GM12878 (cell line): ENCODE measurements around the gene SLC35E4.

ENCODE experiments used
- EZH2 ChIP-seq: IDR thresholded peaks from 2 replicates; pipeline ENCODE4 v1.6.1; 2012; ENCODE audit warnings: low read depth, mild to moderate bottlenecking, control low read depth, inconsistent platforms, low read length, borderline replicate concordance; ENCODE audit not compliant: control insufficient read depth
- MXI1 ChIP-seq: fragments of 150-350 bp; IDR thresholded peaks from 2 replicates; pipeline ENCODE4 v1.6.1; 2011; ENCODE audit warnings: low read depth, mild to moderate bottlenecking, inconsistent platforms, low read length, improper control_type of control experiment
- POLR2A ChIP-seq: IDR thresholded peaks from 2 replicates; pipeline ENCODE4 v1.6.1; 2011; ENCODE audit warnings: low read depth, mild to moderate bottlenecking, low read length
- RCOR1 ChIP-seq: conservative IDR thresholded peaks from 2 replicates; pipeline ENCODE4 v1.6.1; 2012; ENCODE audit warnings: low read depth, low read length, improper control_type of control experiment
- SMC3 ChIP-seq: IDR thresholded peaks from 2 replicates; pipeline ENCODE4 v1.6.1; 2011; ENCODE audit warnings: low read length, improper control_type of control experiment, borderline replicate concordance
- SRF ChIP-seq, 2 experiments: IDR thresholded peaks; 2 replicates each; pipeline ENCODE4 v1.6.1; 2011; ENCODE audit warnings: low read depth in 2 of 2, low read length in 2 of 2, mild to moderate bottlenecking in 1 of 2, moderate library complexity in 1 of 2
- SUZ12 ChIP-seq: fragments of 200-600 bp; sonication (generic); IDR thresholded peaks from one replicate; pipeline ENCODE4 v1.6.1; 2018; ENCODE audit warnings: antibody characterized with exemption, mild to moderate bottlenecking; ENCODE audit not compliant: unreplicated experiment
- TAF1 ChIP-seq: IDR thresholded peaks from 2 replicates; pipeline ENCODE4 v1.6.1; 2011; ENCODE audit warnings: mild to moderate bottlenecking, low read depth, low read length, borderline replicate concordance
- TBL1XR1 ChIP-seq: IDR thresholded peaks from 2 replicates; pipeline ENCODE4 v1.6.1; 2012; ENCODE audit warnings: low read depth, low read length, improper control_type of control experiment
- YBX1 ChIP-seq: fragments of 450-650 bp; IDR thresholded peaks from 2 replicates; pipeline ENCODE4 v1.6.1; 2016; ENCODE audit warnings: antibody characterized with exemption
- ZBED1 ChIP-seq: IDR thresholded peaks from 2 replicates; pipeline ENCODE4 v1.6.1; 2016; ENCODE audit warnings: borderline replicate concordance
- TF ChIP-seq, protein P1 (sequence below), 3 experiments: IDR thresholded peaks in 2 of 3; conservative IDR thresholded peaks in 1 of 3; 2 replicates each; pipeline ENCODE4 v1.5.1; 2011; ENCODE audit warnings: low read depth in 3 of 3, low read length in 3 of 3, mild to moderate bottlenecking in 3 of 3, control low read depth in 2 of 3, moderate library complexity in 2 of 3, inconsistent platforms in 1 of 3, mixed read lengths in 1 of 3; ENCODE audit not compliant: control insufficient read depth in 2 of 3, insufficient read depth in 1 of 3; ENCODE audit errors: extremely low read depth in 1 of 3

- TF ChIP-seq SMC3 (no peak), EZH2 (no peak), MXI1 (no peak), TBL1XR1 (no peak), TAF1 (no peak), SUZ12 (no peak), SRF (IDR thresholded peaks at IDR 0.05; ENCODE audit: low read depth in 2 of 2, low read length in 2 of 2) (no peak), RCOR1 (no peak), ZBED1 (no peak), YBX1 (no peak), POLR2A (no peak)
- TF ChIP-seq, protein P1, sequence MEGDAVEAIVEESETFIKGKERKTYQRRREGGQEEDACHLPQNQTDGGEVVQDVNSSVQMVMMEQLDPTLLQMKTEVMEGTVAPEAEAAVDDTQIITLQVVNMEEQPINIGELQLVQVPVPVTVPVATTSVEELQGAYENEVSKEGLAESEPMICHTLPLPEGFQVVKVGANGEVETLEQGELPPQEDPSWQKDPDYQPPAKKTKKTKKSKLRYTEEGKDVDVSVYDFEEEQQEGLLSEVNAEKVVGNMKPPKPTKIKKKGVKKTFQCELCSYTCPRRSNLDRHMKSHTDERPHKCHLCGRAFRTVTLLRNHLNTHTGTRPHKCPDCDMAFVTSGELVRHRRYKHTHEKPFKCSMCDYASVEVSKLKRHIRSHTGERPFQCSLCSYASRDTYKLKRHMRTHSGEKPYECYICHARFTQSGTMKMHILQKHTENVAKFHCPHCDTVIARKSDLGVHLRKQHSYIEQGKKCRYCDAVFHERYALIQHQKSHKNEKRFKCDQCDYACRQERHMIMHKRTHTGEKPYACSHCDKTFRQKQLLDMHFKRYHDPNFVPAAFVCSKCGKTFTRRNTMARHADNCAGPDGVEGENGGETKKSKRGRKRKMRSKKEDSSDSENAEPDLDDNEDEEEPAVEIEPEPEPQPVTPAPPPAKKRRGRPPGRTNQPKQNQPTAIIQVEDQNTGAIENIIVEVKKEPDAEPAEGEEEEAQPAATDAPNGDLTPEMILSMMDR (IDR thresholded peaks at IDR 0.05 in 2 of 3, conservative IDR thresholded peaks at IDR 0.05 in 1 of 3; ENCODE audit: control insufficient read depth in 2 of 3, extremely low read depth in 1 of 3, insufficient read depth in 1 of 3, low read depth in 3 of 3, low read length in 3 of 3) = no peak
These were observed 39.9 kb downstream of the SLC35E4 start for GRCh38 chr22:30675436-30675835.
